ENCODE results near the gene AKAP13. TPM values are rescaled to one million over a fixed set of nuclear protein-coding genes. Genes with fewer than 3 reads are reported as not detected.
"Not testable (repeated sequence)": the region's sequence is repeated elsewhere in the genome, so short reads cannot be mapped to it uniquely, and the experiment has no call there.

AKAP13 gene, protein sequence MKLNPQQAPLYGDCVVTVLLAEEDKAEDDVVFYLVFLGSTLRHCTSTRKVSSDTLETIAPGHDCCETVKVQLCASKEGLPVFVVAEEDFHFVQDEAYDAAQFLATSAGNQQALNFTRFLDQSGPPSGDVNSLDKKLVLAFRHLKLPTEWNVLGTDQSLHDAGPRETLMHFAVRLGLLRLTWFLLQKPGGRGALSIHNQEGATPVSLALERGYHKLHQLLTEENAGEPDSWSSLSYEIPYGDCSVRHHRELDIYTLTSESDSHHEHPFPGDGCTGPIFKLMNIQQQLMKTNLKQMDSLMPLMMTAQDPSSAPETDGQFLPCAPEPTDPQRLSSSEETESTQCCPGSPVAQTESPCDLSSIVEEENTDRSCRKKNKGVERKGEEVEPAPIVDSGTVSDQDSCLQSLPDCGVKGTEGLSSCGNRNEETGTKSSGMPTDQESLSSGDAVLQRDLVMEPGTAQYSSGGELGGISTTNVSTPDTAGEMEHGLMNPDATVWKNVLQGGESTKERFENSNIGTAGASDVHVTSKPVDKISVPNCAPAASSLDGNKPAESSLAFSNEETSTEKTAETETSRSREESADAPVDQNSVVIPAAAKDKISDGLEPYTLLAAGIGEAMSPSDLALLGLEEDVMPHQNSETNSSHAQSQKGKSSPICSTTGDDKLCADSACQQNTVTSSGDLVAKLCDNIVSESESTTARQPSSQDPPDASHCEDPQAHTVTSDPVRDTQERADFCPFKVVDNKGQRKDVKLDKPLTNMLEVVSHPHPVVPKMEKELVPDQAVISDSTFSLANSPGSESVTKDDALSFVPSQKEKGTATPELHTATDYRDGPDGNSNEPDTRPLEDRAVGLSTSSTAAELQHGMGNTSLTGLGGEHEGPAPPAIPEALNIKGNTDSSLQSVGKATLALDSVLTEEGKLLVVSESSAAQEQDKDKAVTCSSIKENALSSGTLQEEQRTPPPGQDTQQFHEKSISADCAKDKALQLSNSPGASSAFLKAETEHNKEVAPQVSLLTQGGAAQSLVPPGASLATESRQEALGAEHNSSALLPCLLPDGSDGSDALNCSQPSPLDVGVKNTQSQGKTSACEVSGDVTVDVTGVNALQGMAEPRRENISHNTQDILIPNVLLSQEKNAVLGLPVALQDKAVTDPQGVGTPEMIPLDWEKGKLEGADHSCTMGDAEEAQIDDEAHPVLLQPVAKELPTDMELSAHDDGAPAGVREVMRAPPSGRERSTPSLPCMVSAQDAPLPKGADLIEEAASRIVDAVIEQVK (N-terminal part only)
- polyA plus RNA-seq = 10 to 100 TPM; 42.2 to 83.3 (median 49.0) TPM

DNA sequence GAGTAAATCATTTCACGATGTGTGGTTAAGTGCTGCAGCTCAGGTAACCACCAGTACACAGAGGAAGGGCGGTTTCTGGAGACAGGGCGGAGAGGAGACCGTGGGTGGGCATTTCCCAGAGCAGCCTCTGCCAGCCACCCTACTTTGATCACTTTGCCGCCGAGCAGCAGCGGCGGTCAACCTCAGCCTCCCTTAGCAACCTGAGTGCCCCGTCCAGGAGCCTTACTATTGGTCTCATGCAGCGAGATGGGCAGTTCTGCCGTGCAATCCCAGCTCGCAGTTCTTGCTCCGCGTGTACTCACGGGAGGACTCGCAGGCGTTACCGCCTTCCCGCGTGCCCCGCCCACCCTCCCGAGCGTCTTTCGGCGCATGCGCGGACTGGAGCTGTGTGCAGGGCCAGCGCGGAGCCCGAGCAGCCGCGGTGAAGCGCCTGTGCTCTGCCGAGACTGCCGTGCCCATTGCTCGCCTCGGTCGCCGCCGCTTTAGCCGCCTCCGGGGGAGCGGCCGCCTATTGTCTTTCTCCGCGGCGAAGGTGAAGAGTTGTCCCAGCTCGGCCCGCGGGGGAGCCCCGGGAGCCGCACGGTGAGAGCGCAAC is at the start of gene AKAP13:
AKAP13 (plus strand) TSS at position 387 of the 595 bp plus-strand sequence. CDS start 105,118 bp downstream, outside the sequence.
- 0 to 1% (median 0%) methylated on average over 49 to 54 of the region's 54 CpGs for WGBS, 3 donors

DNA sequence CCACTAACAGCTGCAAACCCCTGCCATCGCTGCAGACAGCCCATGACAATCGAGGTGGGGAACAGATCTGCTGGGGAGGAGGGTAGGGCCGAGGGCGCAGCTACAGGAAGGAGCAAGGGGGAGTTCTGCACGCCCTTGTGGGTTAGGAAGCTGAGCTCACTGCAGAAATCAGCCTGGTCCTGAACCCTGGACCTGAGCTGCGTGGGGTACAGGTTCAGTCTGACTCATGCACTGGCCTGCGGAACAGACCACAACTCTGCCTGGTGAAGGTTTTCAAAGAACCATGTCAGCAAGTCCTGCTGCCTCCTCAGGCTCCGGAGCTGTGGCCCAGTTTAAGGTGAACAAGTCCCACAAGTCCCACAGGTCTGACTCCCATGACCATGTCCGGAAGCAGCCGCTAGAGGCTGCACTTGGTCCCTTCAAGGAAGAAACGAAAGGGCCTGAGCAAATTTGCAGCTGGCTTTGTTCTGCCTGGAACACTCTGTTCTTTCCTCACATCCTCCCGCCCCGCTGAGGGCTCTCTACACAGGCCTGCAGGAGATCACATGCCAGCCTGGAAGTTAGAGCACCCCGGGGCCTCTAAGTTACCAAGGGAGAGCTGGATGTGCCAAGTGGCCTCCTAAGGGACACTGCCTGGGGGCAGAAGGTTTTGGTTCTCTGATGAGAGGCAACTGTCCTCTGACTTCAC is 49.4 kb upstream of the AKAP13 start:
- H3K27ac ChIP-seq (ENCODE audit: low read depth, low read length) = peak overlapping the region; percentile 70
- 31 to 45% (median 35%) methylated on average over 14 of the region's 14 CpGs for WGBS, 3 donors

More for the DNA sequence above, at the start of gene AKAP13:
- H3K27ac ChIP-seq (ENCODE audit: low read depth, low read length) = no peak within 1 kb of the TSS

DNA sequence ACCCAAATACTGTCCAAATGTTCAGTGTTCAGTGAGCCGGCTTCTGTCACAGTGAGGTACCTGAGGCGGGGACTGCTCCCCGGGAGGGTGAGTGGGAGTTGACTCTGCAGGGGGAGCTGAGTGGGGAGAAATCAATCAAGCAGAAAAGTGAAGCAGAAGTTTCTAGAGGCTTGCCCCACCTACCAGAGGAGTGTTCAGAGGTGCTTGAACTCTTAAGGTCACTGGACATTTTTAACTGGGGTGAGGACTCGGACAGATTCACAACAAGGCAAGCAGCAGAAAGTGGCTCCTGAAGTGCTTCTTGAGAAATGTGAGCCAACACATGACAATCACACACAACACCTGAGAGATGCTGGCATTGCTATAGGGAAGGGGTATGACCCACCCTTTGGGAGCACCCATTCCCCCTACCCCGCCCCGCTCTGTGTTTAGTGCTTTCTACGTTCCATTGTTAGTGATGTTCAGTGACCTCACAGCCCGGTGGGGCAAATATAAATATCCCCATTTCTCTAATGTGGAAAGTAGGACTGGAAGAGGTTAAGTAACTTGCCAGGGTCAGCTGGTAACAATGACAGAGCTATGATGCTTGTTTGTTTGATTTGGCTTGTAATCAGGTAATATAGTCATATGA is 48.6 kb upstream of the AKAP13 start:
- H3K27ac ChIP-seq (ENCODE audit: low read depth, low read length) = peak overlapping the region; percentile 70
- WGBS, 3 donors = 86 to 92% (median 88%) methylated on average over 8 of the region's 8 CpGs

DNA sequence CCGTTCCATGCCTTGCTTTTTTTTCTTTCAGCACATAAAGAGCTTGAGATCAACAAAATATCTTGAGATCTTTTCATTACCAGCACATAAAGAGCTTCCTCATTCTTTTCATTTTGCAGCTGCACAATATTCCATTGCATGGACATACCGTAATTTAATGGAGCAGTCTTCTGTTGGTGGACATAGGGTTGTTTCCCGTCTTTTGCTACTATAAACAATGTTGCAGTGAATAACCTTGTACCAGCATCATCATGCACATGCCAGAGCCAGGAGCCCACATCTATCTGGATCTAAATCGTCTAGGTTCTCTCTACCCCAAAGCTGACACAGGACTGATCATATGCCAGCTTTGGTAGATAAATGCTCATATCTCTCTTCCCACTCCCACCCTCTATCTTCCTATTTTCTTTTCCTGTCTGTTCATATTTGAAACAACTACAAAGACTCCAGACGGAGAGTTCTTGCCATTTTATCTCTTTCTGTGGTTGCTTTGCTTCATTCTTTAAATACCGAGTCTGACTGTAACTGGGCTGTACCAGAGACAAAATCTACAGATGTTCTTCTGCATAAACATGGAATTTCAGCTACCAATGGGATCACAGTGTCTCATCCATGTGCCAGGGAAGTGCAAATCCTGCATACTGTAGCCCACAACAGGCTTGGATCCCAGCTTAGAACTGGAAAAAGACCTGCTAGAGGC is 47.1 kb upstream of the AKAP13 start:
- no peak overlapping the region for H3K27ac ChIP-seq (ENCODE audit: low read depth, low read length)
- 75 to 83% (median 78%) methylated on average over 6 of the region's 6 CpGs for WGBS, 3 donors

DNA sequence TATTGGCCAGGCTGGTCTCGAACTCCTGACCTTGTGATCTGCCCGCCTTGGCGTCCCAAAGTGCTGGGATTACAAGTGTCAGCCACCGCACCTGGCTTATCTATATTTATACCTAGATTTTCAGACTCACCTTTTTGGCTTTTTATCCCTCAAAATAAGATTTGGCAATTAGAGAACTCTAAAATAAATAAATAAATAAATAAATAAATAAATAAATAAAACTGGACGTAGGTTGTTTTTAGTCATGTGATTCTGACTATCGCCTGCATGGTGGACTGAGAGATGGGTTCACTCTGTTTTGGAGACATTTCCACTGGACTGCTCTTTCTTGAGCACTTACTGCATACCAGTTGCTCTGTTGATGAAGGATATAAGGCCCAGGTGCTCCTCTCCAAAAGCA is 46.2 kb upstream of the AKAP13 start:
- 90 to 96% (median 96%) methylated on average over 6 of the region's 6 CpGs for WGBS, 3 donors
- H3K27ac ChIP-seq (ENCODE audit: low read depth, low read length) = no peak overlapping the region

DNA sequence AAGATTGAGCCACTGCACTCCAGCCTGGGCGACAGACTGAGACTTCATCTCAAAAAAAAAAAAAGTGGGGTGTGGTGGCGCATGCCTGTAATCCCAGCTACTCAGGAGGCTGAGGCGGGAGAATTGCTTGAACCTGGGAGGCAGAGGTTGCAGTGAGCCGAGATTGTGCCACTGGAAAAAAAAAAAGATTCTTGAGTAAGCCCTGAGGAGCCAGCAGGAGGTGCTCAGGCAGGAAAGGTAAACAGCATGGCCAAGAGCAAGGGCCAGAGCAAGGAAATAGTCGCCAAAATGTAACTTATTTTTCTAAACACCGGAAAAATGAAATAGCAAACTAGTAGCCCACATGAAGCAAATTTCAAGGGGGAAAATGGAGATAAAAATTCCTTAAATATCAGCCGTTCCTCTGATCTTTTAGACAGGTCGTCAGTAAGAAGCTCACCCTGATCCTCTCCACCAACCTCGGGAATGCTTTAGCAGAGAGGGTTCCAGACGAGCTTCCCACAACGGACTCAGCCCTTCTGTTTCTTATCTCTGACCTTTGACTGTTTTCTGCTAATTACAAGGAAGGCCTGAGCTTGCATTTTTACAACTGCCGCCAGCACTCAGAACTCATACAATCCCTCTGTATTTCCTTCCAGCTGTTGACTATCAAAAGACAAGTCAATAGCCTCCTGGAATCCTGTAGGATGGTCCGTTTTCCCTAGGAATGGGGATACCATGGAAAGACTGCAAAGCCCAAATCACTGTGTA is 45.0 kb upstream of the AKAP13 start:
- 68 to 75% (median 69%) methylated on average over 13 of the region's 13 CpGs for WGBS, 3 donors
- no peak overlapping the region for H3K27ac ChIP-seq (ENCODE audit: low read depth, low read length)

DNA sequence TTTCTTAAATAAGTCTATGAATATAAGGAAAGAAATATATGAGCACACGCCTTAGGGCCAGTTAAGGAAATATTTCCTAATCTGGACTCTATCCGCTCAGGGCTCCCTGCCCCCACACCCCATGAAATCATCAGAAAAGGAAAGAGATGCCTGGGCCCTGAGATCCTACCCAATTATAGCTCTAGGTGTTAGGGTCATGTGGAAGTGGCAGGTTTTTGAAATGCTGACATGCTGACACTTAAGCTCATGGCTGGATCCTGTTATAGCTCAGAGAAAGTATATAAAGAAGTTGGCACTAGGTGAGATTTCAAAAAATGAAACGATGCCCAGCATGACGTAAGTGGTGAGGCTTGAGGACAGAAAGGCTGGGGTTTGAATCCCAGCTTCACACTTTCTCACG is 43.5 kb upstream of the AKAP13 start:
- H3K27ac ChIP-seq (ENCODE audit: low read depth, low read length) = no peak overlapping the region

DNA sequence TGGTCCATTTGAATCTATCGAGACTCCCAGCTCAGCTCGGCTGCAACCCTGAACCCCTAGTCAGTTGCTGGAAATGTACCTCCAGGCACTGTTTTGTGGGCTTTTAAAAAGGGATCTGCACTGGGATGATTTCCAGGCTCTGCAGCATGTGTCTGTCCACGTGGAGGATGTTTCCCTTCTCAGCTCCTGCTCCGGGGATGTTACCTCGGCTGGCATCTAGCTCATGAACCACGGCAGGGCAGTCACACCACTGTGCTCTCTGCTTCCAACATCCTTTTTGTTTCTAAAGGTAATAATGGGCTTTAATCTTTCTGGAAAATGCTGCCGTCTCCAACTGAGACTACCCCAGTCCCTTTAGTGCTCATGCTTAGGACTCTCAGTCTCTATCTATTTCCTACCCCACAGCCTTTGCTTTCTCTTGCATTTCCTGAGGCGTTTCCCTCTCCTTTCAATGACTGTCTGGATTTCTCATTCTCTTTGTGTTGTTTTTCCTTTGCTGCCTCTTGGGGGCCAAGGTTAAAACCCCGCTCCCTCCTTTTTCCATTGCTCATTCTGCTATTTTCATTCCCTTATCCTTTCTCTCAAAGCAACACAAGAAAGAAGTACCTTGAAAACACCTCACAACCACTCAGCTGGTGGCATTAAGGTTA is 42.9 kb upstream of the AKAP13 start:
- H3K27ac ChIP-seq (ENCODE audit: low read depth, low read length) = no peak overlapping the region
- WGBS, 3 donors = 59 to 68% (median 65%) methylated on average over 9 of the region's 9 CpGs

More for the DNA sequence above, 43.5 kb upstream of the AKAP13 start:
- 50 to 72% (median 59%) methylated on average over 5 of the region's 5 CpGs for WGBS, 3 donors

DNA sequence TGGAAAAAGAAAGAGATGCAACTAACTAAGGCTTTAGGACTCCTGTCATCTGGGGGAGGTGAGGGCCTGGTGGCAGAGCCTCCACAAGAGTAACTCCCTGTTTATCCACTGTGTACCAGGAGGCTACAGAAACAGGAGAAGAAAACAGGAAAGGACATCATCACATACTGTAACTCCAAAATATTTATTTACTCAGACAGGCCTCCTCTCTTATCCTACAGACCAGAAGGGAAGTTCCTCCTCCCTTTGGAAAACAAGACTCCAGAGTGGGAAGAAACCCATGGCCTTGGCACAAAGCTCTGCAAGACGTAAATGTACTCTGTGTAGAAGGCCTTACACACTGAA is 40.1 kb upstream of the AKAP13 start:
- H3K27ac ChIP-seq (ENCODE audit: low read depth, low read length) = no peak overlapping the region
- 55 to 72% (median 68%) methylated on average over 1 of the region's 1 CpG for WGBS, 3 donors

DNA sequence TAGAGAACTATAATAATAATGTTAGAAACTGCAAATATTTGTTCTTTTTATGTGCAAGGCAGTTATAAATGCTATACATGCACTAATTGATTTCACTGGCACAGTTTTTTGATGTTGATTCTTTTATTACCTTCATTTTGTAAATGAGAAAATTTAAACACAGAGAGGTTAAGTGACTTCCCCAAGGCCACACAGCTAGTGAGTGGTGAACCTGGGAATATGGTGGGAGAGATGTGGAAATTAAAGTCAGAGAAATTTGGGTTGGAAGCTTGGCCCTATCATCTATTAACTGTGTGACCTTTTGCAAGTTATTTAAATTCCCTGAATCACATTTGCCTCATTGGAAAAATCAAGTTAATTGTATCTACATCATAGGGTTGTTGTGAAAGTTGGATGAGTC is 39.6 kb upstream of the AKAP13 start:
- H3K27ac ChIP-seq (ENCODE audit: low read depth, low read length) = no peak overlapping the region

DNA sequence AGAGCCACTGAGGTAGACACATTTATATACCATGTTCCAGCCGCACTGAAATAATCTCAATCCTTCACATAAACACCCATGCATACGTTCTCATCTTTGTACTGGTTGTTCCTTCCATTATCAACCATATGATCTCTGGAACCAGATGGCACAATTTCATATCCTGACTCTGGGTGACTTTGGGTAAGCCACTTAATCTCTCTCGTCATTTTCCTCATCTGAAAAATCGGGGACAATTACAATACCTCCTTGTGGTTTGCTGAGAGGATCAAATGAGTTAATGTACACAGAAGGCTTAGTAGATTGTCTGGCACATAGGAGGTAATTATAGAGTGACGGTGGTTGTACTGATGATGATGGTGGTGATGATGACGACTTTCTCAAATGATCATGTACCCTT is 38.2 kb upstream of the AKAP13 start:
- 89 to 92% (median 91%) methylated on average over 6 of the region's 6 CpGs for WGBS, 3 donors
- H3K27ac ChIP-seq (ENCODE audit: low read depth, low read length) = not testable (repeated sequence)

DNA sequence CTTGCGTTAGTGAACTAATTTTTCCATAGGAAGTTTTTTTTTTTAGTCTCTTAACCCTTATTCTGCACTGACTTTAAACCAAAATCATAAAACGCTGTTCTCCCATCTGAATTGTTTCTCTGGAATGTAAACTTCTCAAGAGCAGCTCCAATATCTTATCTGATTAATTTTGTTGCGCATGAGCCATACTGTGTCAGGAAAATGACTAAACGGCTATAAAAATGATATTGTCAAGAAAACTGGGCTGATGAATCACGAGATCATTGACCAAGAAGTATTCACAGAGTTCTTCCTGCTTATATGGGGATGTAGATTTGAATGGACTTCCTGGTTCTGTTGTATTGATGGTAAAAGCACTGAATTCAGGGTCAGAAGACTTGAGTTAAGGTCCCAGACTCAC is 37.0 kb upstream of the AKAP13 start:
- 45 to 51% (median 49%) methylated on average over 5 of the region's 5 CpGs for WGBS, 3 donors
- not testable (repeated sequence) for H3K27ac ChIP-seq (ENCODE audit: low read depth, low read length)

DNA sequence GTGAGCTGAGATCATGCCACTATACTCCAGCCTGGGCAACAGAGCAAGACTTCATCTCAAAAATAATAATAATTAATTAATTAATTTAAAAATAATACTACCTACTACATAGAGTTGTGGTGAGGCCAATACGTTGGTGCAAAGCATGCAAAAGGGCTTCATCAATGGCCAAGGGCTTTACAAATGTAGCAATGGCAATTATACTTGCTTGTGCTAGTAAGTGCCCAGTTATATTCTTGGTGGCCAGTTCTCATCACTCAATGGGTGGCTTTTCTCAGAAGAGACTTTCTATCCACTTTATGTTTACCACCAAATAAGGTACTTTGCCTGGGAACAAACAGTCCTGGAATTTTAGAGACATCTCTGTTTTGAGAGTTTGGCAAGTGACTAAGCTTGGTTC is 36.2 kb upstream of the AKAP13 start:
- not testable (repeated sequence) for H3K27ac ChIP-seq (ENCODE audit: low read depth, low read length)
- WGBS, 3 donors = 81 to 98% (median 91%) methylated on average over 1 of the region's 1 CpG

DNA sequence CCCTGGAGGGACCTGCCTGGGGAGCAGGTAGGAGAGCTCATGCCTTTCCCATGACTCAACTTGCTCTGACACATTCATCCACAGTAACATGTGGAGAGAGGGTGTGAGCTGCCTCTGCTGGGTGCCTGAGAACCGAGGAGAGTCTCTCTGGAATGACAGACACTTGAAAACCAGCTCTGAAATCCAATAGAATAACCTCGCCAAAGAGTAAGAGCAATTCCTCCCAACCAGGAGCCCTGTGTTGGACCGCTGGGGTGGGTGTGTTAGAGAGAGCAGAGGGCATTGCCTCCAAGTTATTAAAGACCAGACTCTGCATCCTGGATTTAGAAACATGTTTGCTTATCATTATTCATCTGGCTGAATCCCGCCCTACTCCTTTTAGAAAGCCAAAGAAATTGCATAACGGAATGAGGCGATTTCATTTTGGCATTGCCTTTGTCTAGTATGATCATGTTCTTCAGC is 35.7 kb upstream of the AKAP13 start:
- 61 to 69% (median 65%) methylated on average over 6 of the region's 6 CpGs for WGBS, 3 donors
- H3K27ac ChIP-seq (ENCODE audit: low read depth, low read length) = not testable (repeated sequence)

DNA sequence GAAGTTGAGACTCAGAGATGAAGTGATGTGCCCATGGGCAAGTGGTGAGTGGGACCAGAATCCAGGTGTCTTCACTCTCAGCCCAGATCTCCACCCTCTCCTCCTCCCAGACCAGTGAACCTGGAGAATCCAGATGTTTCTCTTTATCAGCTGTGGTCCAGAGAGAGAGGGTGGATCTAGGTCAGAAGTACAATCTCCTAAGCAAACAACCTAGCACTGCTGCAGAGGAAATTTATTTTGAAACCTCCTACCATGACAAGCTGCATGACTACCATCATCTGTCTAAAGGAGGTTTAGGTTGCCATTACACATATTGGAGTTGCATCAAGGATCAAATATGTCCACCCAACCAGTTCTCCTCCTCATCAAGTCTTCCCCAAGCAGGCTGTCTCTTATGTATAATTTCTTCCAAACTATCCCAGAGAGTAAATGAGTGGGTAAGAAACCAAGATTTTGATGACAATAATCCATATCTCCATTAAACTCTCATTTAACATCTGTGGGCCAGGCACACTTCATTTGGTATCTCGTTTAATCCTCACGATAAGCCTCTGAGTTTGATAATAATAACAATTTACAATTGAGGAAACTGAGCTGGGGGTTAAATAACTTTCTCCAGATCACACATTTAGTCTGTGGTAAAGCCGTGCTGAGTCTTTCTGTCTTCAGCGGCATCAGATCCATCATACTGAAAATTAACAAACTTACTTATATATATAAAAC is 35.0 kb upstream of the AKAP13 start:
- 89 to 95% (median 91%) methylated on average over 4 of the region's 4 CpGs for WGBS, 3 donors
- H3K27ac ChIP-seq (ENCODE audit: low read depth, low read length) = not testable (repeated sequence)

Measured in adipose tissue (tissue), 3 donors.